ENCODE data around the gene ERAS. TPM values are rescaled to one million over a fixed set of nuclear protein-coding genes. Genes with fewer than 3 reads are reported as not detected.

Gene ERAS
- total RNA-seq, 1 experiment from 2014 or later, result 0.23 TPM

Other genes with a start within 250 kb of the ERAS start
- 91.3 TPM for gene WDR13, start 229.0 kb upstream of the ERAS start, total RNA-seq (2021; ENCODE audit: unreplicated experiment)
- gene WAS, start 142.7 kb upstream of the ERAS start, total RNA-seq (2021; ENCODE audit: unreplicated experiment), result 0.82 TPM
- gene SUV39H1, start 129.8 kb upstream of the ERAS start, total RNA-seq (2021; ENCODE audit: unreplicated experiment), result 25.6 TPM
- not detected for gene GLOD5, start 64.8 kb upstream of the ERAS start, total RNA-seq (2021; ENCODE audit: unreplicated experiment)
- 0.23 TPM for gene GATA1, start 39.9 kb upstream of the ERAS start, total RNA-seq (2021; ENCODE audit: unreplicated experiment)
- 97.1 TPM for gene HDAC6, start 24.4 kb upstream of the ERAS start, total RNA-seq (2021; ENCODE audit: unreplicated experiment)
- gene PCSK1N, start 9.1 kb downstream of the ERAS start, total RNA-seq (2021; ENCODE audit: unreplicated experiment), result 17.8 TPM
- gene TIMM17B, start 71.3 kb downstream of the ERAS start, total RNA-seq (2021; ENCODE audit: unreplicated experiment), result 92.1 TPM
- gene PQBP1, start 71.4 kb downstream of the ERAS start, total RNA-seq (2021; ENCODE audit: unreplicated experiment), result 136 TPM
- gene SLC35A2, start 85.1 kb downstream of the ERAS start, total RNA-seq (2021; ENCODE audit: unreplicated experiment), result 72.4 TPM
- gene PIM2, start 92.5 kb downstream of the ERAS start, total RNA-seq (2021; ENCODE audit: unreplicated experiment), result 52.6 TPM
- gene OTUD5, start 131.1 kb downstream of the ERAS start, total RNA-seq (2021; ENCODE audit: unreplicated experiment), result 59.5 TPM
- 5.5 TPM for gene KCND1, start 145.3 kb downstream of the ERAS start, total RNA-seq (2021; ENCODE audit: unreplicated experiment)
- gene GRIPAP1, start 175.8 kb downstream of the ERAS start, total RNA-seq (2021; ENCODE audit: unreplicated experiment), result 51.0 TPM
- 45.9 TPM for gene TFE3, start 216.8 kb downstream of the ERAS start, total RNA-seq (2021; ENCODE audit: unreplicated experiment)
- 11.0 TPM for gene CCDC120, start 232.5 kb downstream of the ERAS start, total RNA-seq (2021; ENCODE audit: unreplicated experiment)
- 36.3 TPM for gene PRAF2, start 247.5 kb downstream of the ERAS start, total RNA-seq (2021; ENCODE audit: unreplicated experiment)

Data from Panc1 (cell line).